ENCODE measurements around the gene KRT8.

The KRT8 gene

GRCh38 chr12:52944683-52945388, 40.0 kb upstream of the KRT8 start:
- Mint-ChIP-seq H3K27me3 (ENCODE audit: low read depth) (peaks cover 21% of the 10 kb centered on the region), H3K9me3 (no peaks in the 10 kb centered on the region), H3K36me3 (ENCODE audit: low read depth) (no peaks in the 10 kb centered on the region), H3K4me3 (no peak overlapping the region), H3K27ac (no peak overlapping the region), H3K4me1 (ENCODE audit: low read depth) (peaks cover 1% of the 10 kb centered on the region)
- DNase-seq (ENCODE audit: low spot score) = no peak

GRCh38 chr12:52942901-52943181, 38.0 kb upstream of the KRT8 start:
- no peaks in the 10 kb centered on the region for H3K4me1 Mint-ChIP-seq (ENCODE audit: low read depth)
- no peak overlapping the region for H3K4me3 Mint-ChIP-seq
- H3K27me3 Mint-ChIP-seq (ENCODE audit: low read depth) = peaks cover 14% of the 10 kb centered on the region
- H3K36me3 Mint-ChIP-seq (ENCODE audit: low read depth) = no peaks in the 10 kb centered on the region
- DNase-seq (ENCODE audit: low spot score) = no peak
- H3K9me3 Mint-ChIP-seq = no peaks in the 10 kb centered on the region
- H3K27ac Mint-ChIP-seq = no peak overlapping the region

- Mint-ChIP-seq H3K9me3 (no peaks in the 10 kb centered on the region), H3K4me3 (no peak overlapping the region), H3K4me1 (ENCODE audit: low read depth) (no peaks in the 10 kb centered on the region), H3K27me3 (ENCODE audit: low read depth) (peaks cover 14% of the 10 kb centered on the region), H3K36me3 (ENCODE audit: low read depth) (no peaks in the 10 kb centered on the region), H3K27ac (no peak overlapping the region)
- no peak for DNase-seq (ENCODE audit: low spot score)
Measured at GRCh38 chr12:52942066-52942900, 37.4 kb upstream of the KRT8 start.

GRCh38 chr12:52929538-52929937, 24.7 kb upstream of the KRT8 start:
- H3K4me3 Mint-ChIP-seq = no peak overlapping the region
- peaks cover 3% of the 10 kb centered on the region for H3K4me1 Mint-ChIP-seq (ENCODE audit: low read depth)
- no peaks in the 10 kb centered on the region for H3K9me3 Mint-ChIP-seq
- H3K27ac Mint-ChIP-seq = no peak overlapping the region
- no peaks in the 10 kb centered on the region for H3K36me3 Mint-ChIP-seq (ENCODE audit: low read depth)
- no peak for DNase-seq (ENCODE audit: low spot score)
- H3K27me3 Mint-ChIP-seq (ENCODE audit: low read depth) = peaks cover 6% of the 10 kb centered on the region

GRCh38 chr12:52927964-52928363, 23.1 kb upstream of the KRT8 start:
- no peaks in the 10 kb centered on the region for H3K36me3 Mint-ChIP-seq (ENCODE audit: low read depth)
- peaks cover 6% of the 10 kb centered on the region for H3K27me3 Mint-ChIP-seq (ENCODE audit: low read depth)
- H3K4me3 Mint-ChIP-seq = no peak overlapping the region
- DNase-seq (ENCODE audit: low spot score) = no peak
- peaks cover 3% of the 10 kb centered on the region for H3K4me1 Mint-ChIP-seq (ENCODE audit: low read depth)
- no peaks in the 10 kb centered on the region for H3K9me3 Mint-ChIP-seq
- H3K27ac Mint-ChIP-seq = no peak overlapping the region

GRCh38 chr12:52926596-52927234, 21.8 kb upstream of the KRT8 start:
- Mint-ChIP-seq H3K4me3 (no peak overlapping the region), H3K27ac (no peak overlapping the region), H3K27me3 (ENCODE audit: low read depth) (peaks cover 6% of the 10 kb centered on the region), H3K9me3 (no peaks in the 10 kb centered on the region), H3K4me1 (ENCODE audit: low read depth) (peaks cover 3% of the 10 kb centered on the region), H3K36me3 (ENCODE audit: low read depth) (no peaks in the 10 kb centered on the region)
- DNase-seq (ENCODE audit: low spot score) = no peak

GRCh38 chr12:52925717-52926595, 21.1 kb upstream of the KRT8 start:
- no peaks in the 10 kb centered on the region for H3K9me3 Mint-ChIP-seq
- H3K4me1 Mint-ChIP-seq (ENCODE audit: low read depth) = peaks cover 3% of the 10 kb centered on the region
- H3K27ac Mint-ChIP-seq = no peak overlapping the region
- no peak for DNase-seq (ENCODE audit: low spot score)
- peaks cover 6% of the 10 kb centered on the region for H3K27me3 Mint-ChIP-seq (ENCODE audit: low read depth)
- H3K36me3 Mint-ChIP-seq (ENCODE audit: low read depth) = no peaks in the 10 kb centered on the region
- no peak overlapping the region for H3K4me3 Mint-ChIP-seq

- no peak for DNase-seq (ENCODE audit: low spot score)
- Mint-ChIP-seq H3K27ac (no peak overlapping the region), H3K27me3 (ENCODE audit: low read depth) (peaks cover 6% of the 10 kb centered on the region), H3K36me3 (ENCODE audit: low read depth) (no peaks in the 10 kb centered on the region), H3K4me1 (ENCODE audit: low read depth) (peaks cover 3% of the 10 kb centered on the region), H3K9me3 (no peaks in the 10 kb centered on the region), H3K4me3 (no peak overlapping the region)
Measured at GRCh38 chr12:52924764-52925716, 20.2 kb upstream of the KRT8 start.

GRCh38 chr12:52921488-52922165, 16.8 kb upstream of the KRT8 start:
- H3K9me3 Mint-ChIP-seq = no peaks in the 10 kb centered on the region
- H3K27ac Mint-ChIP-seq = no peak overlapping the region
- H3K4me1 Mint-ChIP-seq (ENCODE audit: low read depth) = peaks cover 3% of the 10 kb centered on the region
- peaks cover 2% of the 10 kb centered on the region for H3K27me3 Mint-ChIP-seq (ENCODE audit: low read depth)
- no peak for DNase-seq (ENCODE audit: low spot score)
- H3K4me3 Mint-ChIP-seq = no peak overlapping the region
- no peaks in the 10 kb centered on the region for H3K36me3 Mint-ChIP-seq (ENCODE audit: low read depth)

- Mint-ChIP-seq H3K27ac (no peak overlapping the region), H3K4me1 (ENCODE audit: low read depth) (peaks cover 3% of the 10 kb centered on the region), H3K4me3 (no peak overlapping the region), H3K27me3 (ENCODE audit: low read depth) (peaks cover 2% of the 10 kb centered on the region), H3K36me3 (ENCODE audit: low read depth) (no peaks in the 10 kb centered on the region), H3K9me3 (no peaks in the 10 kb centered on the region)
- DNase-seq (ENCODE audit: low spot score) = no peak
Measured at GRCh38 chr12:52920937-52921336, 16.1 kb upstream of the KRT8 start.

GRCh38 chr12:52918784-52919183, 13.9 kb upstream of the KRT8 start:
- no peak for DNase-seq (ENCODE audit: low spot score)
- Mint-ChIP-seq H3K4me3 (no peak overlapping the region), H3K27ac (no peak overlapping the region), H3K27me3 (ENCODE audit: low read depth) (peaks cover 2% of the 10 kb centered on the region), H3K9me3 (no peaks in the 10 kb centered on the region), H3K4me1 (ENCODE audit: low read depth) (no peaks in the 10 kb centered on the region), H3K36me3 (ENCODE audit: low read depth) (no peaks in the 10 kb centered on the region)

GRCh38 chr12:52918351-52918750, 13.5 kb upstream of the KRT8 start:
- H3K27ac Mint-ChIP-seq = no peak overlapping the region

More at GRCh38 chr12:52918351-52918750, 13.5 kb upstream of the KRT8 start:
- Mint-ChIP-seq H3K27me3 (ENCODE audit: low read depth) (peaks cover 2% of the 10 kb centered on the region), H3K9me3 (no peaks in the 10 kb centered on the region), H3K36me3 (ENCODE audit: low read depth) (no peaks in the 10 kb centered on the region), H3K4me3 (no peak overlapping the region), H3K4me1 (ENCODE audit: low read depth) (no peaks in the 10 kb centered on the region)
- DNase-seq (ENCODE audit: low spot score) = no peak
